Heart left ventricle (tissue), 16 donors: ENCODE results near the gene PARD3. TPM values are rescaled to one million over a fixed set of nuclear protein-coding genes. Genes with fewer than 3 reads are reported as not detected.
A peak's percentile ranks its signal among the peaks of the same experiment; 100 is the strongest.

Experiments
- ATAC-seq, 4 donors: fragments of 200-7000 bp; cut with Tn5 transposase; one replicate each; pipeline ENCODE4 v1.9.1; 2020 to 2022; ENCODE audit warnings: moderate library complexity in 4 of 4, mild to moderate bottlenecking in 3 of 4, moderate number of reproducible peaks in 1 of 4
- DNase-seq, 5 donors: peaks; one replicate each; pipeline ENCODE4 v3.0.0-alpha.2; 2020
- H3K27ac ChIP-seq, 12 donors: fragments of 200-600 bp; sonication (generic) in 4 of 12; one replicate each; pipeline versions ENCODE4 v1.5.0 to v1.8.0; 2016 to 2022; ENCODE audit warnings: mild to moderate bottlenecking in 2 of 12
- H3K27me3 ChIP-seq, 9 donors: fragments of 200-600 bp; sonication (generic) in 2 of 9; one replicate each; pipeline versions ENCODE4 v1.5.1 to v1.8.0; 2016 to 2022; ENCODE audit warnings: mild to moderate bottlenecking in 3 of 9
- H3K36me3 ChIP-seq, 9 donors: fragments of 200-600 bp; sonication (generic) in 2 of 9; one replicate each; pipeline versions ENCODE4 v1.5.0 to v1.8.0; 2018 to 2022; ENCODE audit warnings: mild to moderate bottlenecking in 2 of 9
- H3K4me1 ChIP-seq, 12 donors: fragments of 200-600 bp; sonication (generic) in 4 of 12; one replicate each; pipeline versions ENCODE4 v1.5.0 to v1.8.0; 2016 to 2022; ENCODE audit warnings: mild to moderate bottlenecking in 3 of 12
- H3K4me3 ChIP-seq, 12 donors: fragments of 200-600 bp; sonication (generic) in 4 of 12; one replicate each; pipeline versions ENCODE4 v1.5.0 to v1.8.0; 2017 to 2022; ENCODE audit warnings: mild to moderate bottlenecking in 9 of 12, moderate library complexity in 4 of 12
- H3K9me3 ChIP-seq, 12 donors: fragments of 200-600 bp; sonication (generic) in 4 of 12; one replicate each; pipeline versions ENCODE4 v1.5.0 to v1.8.0; 2016 to 2022; ENCODE audit warnings: mild to moderate bottlenecking in 1 of 12
- POLR2A ChIP-seq, 2 donors: fragments of 450-650 bp; IDR thresholded peaks; one replicate each; pipeline ENCODE4 v1.6.1; 2017; ENCODE audit warnings: antibody characterized with exemption in 2 of 2, mild to moderate bottlenecking in 2 of 2, moderate library complexity in 2 of 2
- WGBS, 4 donors: extraction: QIAGEN DNeasy Blood & Tissue Kit in 2 of 4; methylation state at CpG; one replicate each; pipeline versions ENCODE4 v1.1.5 to v1.1.7; 2013 to 2018; 5-methylcytosine and 5-hydroxymethylcytosine counted together
- intact Hi-C, 10 donors: fragments of 100-400 bp; cut with DNase I; formaldehyde crosslinking; loops; one replicate each; pipeline versions ENCODE4 v1.11.1 to v1.14.2; 2022
- polyA plus RNA-seq, 2 donors: library from polyadenylated mRNA; stranded (reverse); fragments of 200-250 nt; gene quantifications; one replicate each; pipeline ENCODE4 v1.2.3, GENCODE V29; 2013
- total RNA-seq, 9 donors: library from RNA; depleted of rRNA in 2 of 9; stranded (reverse); fragments of >200 nt in 2 of 9; fragmentation: NEBNext Ultra II Directional in 3 of 9; extraction: Animal tissue kit (Norgen Biotek cat#: 25700) in 3 of 9; gene quantifications; one replicate each; pipeline versions ENCODE4 v1.1.0 to v1.2.4, GENCODE V29; 2016 to 2023
- TF ChIP-seq, protein P1 (sequence below), 12 donors: fragments of 200-600 bp; sonication (generic) in 4 of 12; IDR thresholded peaks; one replicate each; pipeline versions ENCODE4 v1.5.0 to v1.8.0; 2018 to 2022; ENCODE audit warnings: antibody characterized with exemption in 12 of 12, mild to moderate bottlenecking in 5 of 12
- donor health status: ischemic (EF 13 %, LVEDD 7.1; RV severe dilation, severe dysfunction).
- donor health status: healthy with polysubstance abuse.
- donor health status: DM: no; HTN: yes; CAD: no.
- donor health status: DM: no; HTN: no; CAD: no.
- donor health status: ischemic (EF 25% LVEDD 6.9; RV normal size, moderate dysfunction).
- donor health status: ischemic (EF 25% LVEDD 5.7; RV mildly dilated, moderate dysfunction).
- donor health status: healthy.
- donor health status: DM: yes; HTN: yes; CAD: no.
- donor health status: ischemic (EF 35%, LVEDD 5.7; RV mildly dilated, moderate dysfunction).
- donor health status: nonischemic (EF 11% LVEDD 7.7; RV severe dilation, severe dysfunction).
- donor health status: DM: yes; HTN: yes; CAD: no.
- donor health status: PGD.
- donor health status: ischemic (EF 29% LVEDD 5.4; RV normal size, mild dysfunction).
- donor health status: nonischemic (EF 23%, LVEDD 6.1; RV moderate dilation, normal function).

PARD3 gene
- total and polyA plus RNA-seq, 11 donors = 24.8 to 69.7 (median 33.1) TPM

DNA sequence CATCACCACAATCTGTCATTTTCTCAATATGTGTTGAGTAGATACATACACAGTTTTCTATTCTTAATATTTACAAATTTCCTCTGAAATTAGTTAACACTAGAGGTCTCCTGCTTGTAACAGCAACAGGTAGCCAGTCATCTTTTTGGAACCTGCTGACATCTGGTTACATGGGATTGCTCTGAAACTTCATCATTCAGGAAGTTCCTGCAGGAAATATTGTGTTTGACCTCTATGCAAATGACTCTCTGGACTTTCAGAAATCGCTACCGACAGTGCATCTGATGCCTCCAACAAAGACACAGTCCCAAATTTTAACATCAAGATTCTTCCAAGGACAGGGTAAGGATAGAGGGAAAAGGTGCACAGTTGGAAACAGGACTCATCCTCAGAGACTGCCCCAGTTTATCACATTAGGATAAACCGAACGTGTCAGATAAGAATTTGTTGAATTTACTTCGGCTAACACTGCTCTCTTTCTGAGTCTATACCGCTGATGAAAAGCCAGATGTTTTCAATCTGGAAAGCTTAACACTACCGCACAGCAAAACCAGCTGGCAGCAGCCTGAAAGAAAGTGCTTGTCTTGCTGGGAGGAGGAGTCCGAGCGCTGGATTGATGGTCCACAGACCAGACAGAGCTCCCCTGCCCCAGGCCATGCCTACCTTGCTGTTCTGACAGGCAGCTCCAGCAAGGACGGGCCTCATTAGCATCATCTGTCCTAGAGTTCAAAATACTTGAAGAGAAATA, 633.4 kb downstream of the PARD3 start:
- no peaks in the 10 kb centered on the region for H3K27me3 ChIP-seq
- peaks cover 0 to 35% (median 14%) of the 10 kb centered on the region in 12 donors for H3K4me1 ChIP-seq
- DNase-seq (peak in 2 of 5 donors; percentile 42 to 47), ATAC-seq (peak in 2 of 4 donors; percentile 45 to 72)
- H3K4me3 ChIP-seq = peak overlapping the region in 1 of 12 donors; percentile 2
- no peak for TF ChIP-seq POLR2A (IDR thresholded peaks at IDR 0.05)
- TF ChIP-seq, protein P1, sequence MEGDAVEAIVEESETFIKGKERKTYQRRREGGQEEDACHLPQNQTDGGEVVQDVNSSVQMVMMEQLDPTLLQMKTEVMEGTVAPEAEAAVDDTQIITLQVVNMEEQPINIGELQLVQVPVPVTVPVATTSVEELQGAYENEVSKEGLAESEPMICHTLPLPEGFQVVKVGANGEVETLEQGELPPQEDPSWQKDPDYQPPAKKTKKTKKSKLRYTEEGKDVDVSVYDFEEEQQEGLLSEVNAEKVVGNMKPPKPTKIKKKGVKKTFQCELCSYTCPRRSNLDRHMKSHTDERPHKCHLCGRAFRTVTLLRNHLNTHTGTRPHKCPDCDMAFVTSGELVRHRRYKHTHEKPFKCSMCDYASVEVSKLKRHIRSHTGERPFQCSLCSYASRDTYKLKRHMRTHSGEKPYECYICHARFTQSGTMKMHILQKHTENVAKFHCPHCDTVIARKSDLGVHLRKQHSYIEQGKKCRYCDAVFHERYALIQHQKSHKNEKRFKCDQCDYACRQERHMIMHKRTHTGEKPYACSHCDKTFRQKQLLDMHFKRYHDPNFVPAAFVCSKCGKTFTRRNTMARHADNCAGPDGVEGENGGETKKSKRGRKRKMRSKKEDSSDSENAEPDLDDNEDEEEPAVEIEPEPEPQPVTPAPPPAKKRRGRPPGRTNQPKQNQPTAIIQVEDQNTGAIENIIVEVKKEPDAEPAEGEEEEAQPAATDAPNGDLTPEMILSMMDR (IDR thresholded peaks at IDR 0.05) = no peak
- no peaks in the 10 kb centered on the region for H3K36me3 ChIP-seq
- no peaks in the 10 kb centered on the region for H3K9me3 ChIP-seq
- intact Hi-C loops = no loop called here
- 47 to 67% (median 52%) methylated on average over 10 of the region's 10 CpGs for WGBS, 4 donors
- H3K27ac ChIP-seq = no peak overlapping the region

DNA sequence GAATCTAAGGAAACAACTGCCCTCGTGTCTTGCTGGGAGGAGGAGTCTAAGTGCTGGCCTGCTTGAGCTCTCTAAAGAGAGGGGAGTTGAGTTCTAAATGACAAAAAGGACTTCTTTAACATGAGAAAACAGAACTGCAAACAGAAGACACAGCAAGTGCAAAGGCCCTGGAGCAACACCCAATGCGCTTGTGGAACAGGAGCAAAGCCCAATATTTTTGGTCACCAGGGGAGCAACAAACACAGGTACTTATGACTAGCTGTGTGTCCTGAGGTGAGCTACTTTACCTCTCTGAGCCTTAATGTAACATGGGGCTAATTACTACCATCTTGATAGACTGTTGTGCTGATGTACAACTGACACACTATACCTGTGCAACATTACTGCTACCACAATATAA, 634.3 kb downstream of the PARD3 start:
- H3K36me3 ChIP-seq = no peaks in the 10 kb centered on the region
- DNase-seq (no peak), ATAC-seq (no peak)
- WGBS, 4 donors = 93 to 100% (median 97%) methylated on average over 2 of the region's 2 CpGs
- no peaks in the 10 kb centered on the region for H3K27me3 ChIP-seq
- H3K9me3 ChIP-seq = no peaks in the 10 kb centered on the region
- intact Hi-C loops = no loop called here
- H3K4me3 ChIP-seq = no peak overlapping the region
- TF ChIP-seq POLR2A (IDR thresholded peaks at IDR 0.05) = no peak
- TF ChIP-seq, protein P1 (IDR thresholded peaks at IDR 0.05) = no peak
- no peak overlapping the region for H3K27ac ChIP-seq
- H3K4me1 ChIP-seq = peaks cover 0 to 30% (median 12%) of the 10 kb centered on the region in 12 donors

DNA sequence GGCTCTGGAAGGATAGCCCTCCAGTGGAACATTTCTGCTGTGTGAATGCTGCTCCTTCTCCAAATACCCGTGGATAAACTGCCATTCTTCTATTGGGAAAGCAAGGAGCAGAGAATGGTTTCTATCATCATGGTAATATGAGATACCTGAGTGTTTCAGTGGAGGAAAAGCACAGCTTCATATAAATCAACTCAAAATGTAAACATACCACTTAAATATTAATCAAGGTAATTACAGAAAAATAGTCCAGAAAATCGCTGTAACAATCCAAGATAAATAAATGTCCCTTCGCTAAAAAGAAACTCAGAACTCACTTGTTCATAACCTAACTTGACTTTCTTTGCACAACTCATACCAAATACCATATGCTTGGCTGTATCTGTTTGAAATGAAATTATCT, 635.8 kb downstream of the PARD3 start:
- no peaks in the 10 kb centered on the region for H3K9me3 ChIP-seq
- TF ChIP-seq, protein P1 (IDR thresholded peaks at IDR 0.05) = no peak
- TF ChIP-seq POLR2A (IDR thresholded peaks at IDR 0.05) = no peak
- ATAC-seq = no peak
- WGBS, 4 donors = 82 to 91% (median 86%) methylated on average over 3 of the region's 3 CpGs
- H3K27me3 ChIP-seq = no peaks in the 10 kb centered on the region
- H3K4me1 ChIP-seq = peaks cover 0 to 16% (median 2%) of the 10 kb centered on the region in 12 donors
- DNase-seq = no peak
- H3K27ac ChIP-seq = no peak overlapping the region
- intact Hi-C loops = no loop called here
- H3K36me3 ChIP-seq = no peaks in the 10 kb centered on the region
- H3K4me3 ChIP-seq = no peak overlapping the region

DNA sequence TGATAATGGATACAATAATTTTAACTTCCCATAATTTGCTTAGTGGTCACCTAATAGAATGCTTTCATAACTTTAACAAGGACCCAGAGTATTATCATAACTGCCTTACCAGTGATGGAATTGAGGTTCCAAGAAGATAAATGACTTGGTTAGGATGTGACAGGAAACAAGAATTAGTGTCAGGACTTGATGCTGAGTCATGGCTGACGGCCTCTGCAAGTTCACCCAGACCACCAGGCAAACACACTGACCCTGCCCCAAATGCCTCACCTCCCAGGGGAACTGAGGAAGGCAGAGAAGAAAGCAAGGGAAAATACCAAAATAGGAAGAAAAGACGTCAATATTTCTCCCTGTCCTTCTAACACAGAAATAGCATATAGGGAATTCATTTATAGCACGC, 636.3 kb downstream of the PARD3 start:
- Histone ChIP-seq H3K4me1 (peaks cover 0 to 13% (median 0%) of the 10 kb centered on the region in 12 donors), H3K27ac (no peak overlapping the region), H3K36me3 (no peaks in the 10 kb centered on the region), H3K9me3 (no peaks in the 10 kb centered on the region), H3K27me3 (no peaks in the 10 kb centered on the region), H3K4me3 (no peak overlapping the region)
- DNase-seq (no peak), ATAC-seq (no peak)
- TF ChIP-seq, protein P1 (IDR thresholded peaks at IDR 0.05) = no peak
- TF ChIP-seq POLR2A (IDR thresholded peaks at IDR 0.05) = no peak
- 82 to 89% (median 84%) methylated on average over 3 of the region's 3 CpGs for WGBS, 4 donors
- intact Hi-C loops = no loop called here
